Stimulated activated CD4-positive, alpha-beta T cell treated with anti-CD3 and anti-CD28 coated beads, Interleukin-4, amount 100 ng/mL, for 24 hours (primary cell): ENCODE results near the gene EPM2AIP1.
"Not testable (repeated sequence)": the region's sequence is repeated elsewhere in the genome, so short reads cannot be mapped to it uniquely, and the experiment has no call there.

Experiments
- DNase-seq: peaks from one replicate; pipeline ENCODE4 v3.0.0-alpha.2; 2020

Gene EPM2AIP1

DNA sequence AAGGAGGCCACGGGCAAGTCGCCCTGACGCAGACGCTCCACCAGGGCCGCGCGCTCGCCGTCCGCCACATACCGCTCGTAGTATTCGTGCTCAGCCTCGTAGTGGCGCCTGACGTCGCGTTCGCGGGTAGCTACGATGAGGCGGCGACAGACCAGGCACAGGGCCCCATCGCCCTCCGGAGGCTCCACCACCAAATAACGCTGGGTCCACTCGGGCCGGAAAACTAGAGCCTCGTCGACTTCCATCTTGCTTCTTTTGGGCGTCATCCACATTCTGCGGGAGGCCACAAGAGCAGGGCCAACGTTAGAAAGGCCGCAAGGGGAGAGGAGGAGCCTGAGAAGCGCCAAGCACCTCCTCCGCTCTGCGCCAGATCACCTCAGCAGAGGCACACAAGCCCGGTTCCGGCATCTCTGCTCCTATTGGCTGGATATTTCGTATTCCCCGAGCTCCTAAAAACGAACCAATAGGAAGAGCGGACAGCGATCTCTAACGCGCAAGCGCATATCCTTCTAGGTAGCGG lies at the start of gene EPM2AIP1:
Gene EPM2AIP1 (minus strand): TSS at position 326 of the 520 bp plus-strand sequence. CDS start 54 bp downstream, at position 272.
- no peak for DNase-seq

DNA sequence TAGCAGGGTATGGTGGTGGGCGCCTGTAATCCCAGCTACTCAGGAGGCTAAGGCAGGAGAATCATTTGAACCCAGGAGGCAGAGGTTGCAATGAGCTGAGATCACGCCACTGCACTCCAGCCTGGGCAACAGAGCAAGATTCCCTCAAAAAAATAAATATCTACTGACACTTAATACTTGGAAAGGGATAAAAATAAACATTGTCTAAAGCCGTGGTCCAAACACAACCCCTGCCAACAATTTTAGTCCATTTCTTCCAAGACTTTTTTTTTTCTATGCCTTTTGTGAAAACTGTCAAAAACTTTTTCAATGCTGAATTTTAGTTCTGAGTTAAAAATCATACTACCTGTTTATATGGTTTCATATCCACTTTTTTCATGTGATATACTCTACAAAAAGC lies 49.8 kb upstream of the EPM2AIP1 start:
- DNase-seq = not testable (repeated sequence)

DNA sequence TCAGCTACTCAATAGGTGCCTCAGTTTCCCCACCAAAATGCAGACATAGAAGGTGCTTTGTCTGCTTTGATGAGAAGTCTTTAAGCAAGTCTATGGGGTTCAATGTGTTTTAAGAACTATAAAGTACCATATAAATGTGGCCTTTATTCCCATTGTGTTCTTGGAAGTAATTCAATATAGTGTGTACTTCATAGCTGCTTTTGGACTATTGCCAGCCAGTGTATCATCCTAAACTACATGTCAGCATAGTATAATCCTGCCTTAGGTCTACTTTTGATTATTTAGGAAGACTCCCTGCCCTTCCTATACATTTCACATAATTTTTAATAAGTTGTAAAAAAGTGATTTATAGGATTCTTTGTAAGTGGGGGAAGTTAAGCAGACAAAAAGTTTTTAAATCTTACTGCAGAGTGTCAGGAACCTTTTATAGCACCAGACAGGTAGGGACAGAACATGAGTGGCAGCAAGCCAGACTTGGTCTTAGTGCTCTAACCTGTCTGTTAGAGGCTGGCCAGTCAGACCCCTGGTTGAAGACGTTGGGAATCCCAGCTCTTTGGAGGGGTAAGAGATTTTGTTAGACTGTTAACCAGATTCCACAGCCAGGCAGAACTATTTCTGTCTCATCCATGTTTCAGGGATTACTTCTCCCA lies 48.7 kb upstream of the EPM2AIP1 start:
- no peak for DNase-seq

DNA sequence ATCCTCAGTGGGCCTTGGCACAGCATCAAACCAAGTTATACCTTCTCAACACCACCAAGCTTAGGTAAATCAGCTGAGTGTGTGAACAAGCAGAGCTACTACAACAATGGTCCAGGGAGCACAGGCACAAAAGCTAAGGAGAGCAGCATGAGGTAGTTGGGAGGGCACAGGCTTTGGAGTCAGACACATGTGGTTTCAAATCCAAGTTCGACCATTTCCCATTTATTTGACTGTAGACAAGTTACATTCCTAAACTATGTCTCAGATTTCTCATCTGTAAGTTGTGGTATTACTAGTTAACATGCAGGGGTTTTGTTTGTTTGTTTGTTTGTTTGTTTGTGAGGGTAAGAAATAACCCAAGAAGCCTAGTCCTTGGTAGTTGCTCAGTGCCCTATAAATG lies 47.3 kb upstream of the EPM2AIP1 start:
- DNase-seq = no peak

DNA sequence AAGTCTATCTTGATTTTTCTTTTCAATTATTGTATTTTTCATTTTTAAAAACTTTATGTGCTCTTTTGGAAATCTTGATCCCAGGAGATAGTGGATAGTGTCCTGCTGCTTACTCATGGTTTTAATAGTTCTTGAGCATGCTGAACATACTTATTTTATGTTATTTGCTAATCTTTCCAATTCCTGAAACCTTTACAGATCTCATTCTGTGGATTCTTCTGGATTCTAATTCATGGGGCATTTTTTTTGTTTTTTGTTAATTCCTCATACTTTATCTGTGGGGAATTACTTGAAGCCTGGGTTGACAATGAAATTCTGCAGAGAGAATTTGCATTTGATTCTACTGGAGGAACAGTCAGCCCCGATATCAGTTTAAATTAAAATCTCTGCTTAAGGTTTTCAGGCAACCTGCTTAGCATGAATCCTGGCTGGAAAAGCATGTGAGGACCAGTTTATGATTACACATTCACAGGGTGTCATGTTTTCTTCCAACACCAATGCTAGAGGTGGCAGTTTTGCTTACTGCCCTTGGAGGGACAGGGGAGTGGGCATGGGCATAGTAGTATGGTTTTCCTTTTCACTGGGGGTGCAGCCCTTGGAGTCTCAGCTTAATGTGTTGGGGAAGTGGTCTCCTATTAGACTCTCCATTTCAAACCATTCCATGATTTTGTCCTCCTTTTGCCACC lies 46.4 kb upstream of the EPM2AIP1 start:
- no peak for DNase-seq

DNA sequence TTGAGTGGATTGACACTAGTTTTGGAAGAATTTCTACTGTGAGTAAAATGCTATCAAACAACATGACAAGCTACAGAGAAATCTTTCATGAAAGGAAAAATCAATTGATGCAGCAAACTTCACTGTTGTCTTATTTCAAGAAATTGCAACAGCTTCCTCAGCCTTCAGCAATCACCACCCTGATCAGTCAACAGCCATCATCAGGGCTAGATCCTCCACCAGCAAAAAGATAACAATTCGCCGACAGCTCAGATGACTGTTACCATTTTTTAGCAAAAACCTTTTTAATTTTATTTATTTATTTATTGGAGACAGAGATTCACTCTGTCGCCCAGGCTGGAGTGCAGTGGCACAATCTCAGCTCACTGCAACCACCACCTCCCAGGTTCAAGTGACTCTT lies 44.4 kb upstream of the EPM2AIP1 start:
- DNase-seq = no peak

DNA sequence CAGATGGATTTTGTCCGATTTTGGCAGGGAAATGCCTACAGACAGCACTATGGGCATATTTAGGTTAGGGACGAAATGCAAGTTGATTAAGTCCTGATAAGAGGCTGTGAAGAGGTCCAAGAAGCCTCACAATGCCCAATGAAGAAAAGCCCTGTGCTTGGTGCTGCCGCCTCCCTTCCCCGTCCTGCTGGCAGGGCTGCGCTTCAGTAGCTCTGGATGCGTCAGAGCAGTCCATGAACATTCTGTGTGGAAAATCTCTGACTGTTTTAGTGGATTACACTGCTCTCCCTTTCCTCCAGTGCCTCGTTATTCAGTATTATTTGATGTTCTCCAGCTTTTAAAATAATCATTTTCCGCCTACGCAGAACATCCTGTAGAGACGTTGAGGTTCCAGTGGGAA lies 40.0 kb upstream of the EPM2AIP1 start:
- no peak for DNase-seq

DNA sequence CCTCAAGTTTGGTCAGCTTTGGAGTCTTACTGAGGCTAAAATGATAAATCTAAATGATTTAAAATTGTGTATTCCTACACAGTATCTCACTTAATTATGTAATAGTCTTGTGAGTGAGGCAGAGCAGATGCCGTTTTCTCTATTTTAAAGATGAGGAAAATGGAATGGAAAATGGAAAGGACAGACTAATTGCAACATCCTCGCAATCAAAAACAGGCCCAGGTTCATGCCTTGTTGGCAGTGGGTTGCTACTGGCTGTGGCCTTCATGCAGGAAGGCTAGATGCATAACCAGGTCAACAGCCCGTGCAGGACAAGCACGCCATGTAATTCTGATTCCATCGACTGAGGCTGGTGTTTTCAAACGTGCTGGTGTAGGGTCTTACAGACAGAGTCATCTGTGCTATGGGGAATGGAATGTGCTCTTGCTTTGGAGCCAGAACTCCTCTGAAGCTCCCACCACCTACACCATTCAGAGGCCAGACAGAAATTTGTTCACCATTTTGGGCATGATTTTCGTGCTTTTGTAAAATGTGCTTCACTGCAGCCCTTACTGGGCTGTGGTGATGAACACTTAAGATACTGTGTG lies 38.3 kb upstream of the EPM2AIP1 start:
- DNase-seq = no peak

DNA sequence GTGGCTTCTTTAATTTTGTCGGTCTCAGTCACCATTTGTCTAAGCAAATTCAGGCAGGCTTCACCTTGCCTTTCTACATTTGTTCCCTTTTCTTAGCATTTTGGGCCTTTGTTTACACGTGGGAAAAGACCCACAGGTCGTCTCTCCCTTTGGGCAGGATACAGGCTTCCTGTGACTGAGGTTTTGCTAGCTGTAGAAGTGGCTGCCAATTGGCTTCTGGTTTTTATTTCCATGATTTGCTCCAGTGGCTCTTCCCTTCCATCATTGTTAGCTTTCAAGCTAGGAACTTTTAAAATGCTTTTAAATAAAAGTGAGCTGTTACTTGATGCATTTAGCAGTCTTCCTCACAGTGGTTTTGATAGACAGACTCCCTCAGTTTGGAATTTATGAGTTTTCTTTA lies 37.7 kb upstream of the EPM2AIP1 start:
- no peak for DNase-seq

DNA sequence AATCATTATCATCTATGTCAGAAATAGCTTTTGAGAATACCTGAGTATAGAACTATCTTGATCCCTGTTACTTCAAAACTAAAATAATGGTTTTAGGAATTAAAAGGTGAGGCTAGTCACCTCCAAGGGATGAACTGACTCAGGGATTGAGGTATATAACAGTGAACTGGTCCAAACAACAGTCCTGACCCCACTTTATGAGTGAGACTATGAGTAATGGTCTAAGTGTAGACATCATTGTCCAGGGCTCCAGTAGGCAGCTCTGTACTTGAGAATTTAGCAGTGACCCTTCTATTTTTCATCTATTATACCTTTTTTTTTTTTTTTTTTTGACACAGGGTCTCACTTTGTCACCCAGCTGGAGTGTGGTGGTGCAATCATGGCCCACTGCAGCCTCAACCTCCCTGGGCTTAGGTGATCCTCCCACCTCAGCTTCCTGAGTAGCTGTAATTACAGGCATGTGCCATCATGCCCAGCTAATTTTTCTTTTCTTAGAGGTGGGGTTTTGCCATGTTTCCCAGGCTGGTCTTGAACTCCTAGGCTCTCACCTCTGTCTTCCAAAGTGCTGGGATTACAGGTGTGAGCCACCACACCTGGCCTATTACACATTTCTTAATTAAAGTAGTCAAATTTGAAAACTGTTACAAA lies 36.7 kb upstream of the EPM2AIP1 start:
- no peak for DNase-seq

DNA sequence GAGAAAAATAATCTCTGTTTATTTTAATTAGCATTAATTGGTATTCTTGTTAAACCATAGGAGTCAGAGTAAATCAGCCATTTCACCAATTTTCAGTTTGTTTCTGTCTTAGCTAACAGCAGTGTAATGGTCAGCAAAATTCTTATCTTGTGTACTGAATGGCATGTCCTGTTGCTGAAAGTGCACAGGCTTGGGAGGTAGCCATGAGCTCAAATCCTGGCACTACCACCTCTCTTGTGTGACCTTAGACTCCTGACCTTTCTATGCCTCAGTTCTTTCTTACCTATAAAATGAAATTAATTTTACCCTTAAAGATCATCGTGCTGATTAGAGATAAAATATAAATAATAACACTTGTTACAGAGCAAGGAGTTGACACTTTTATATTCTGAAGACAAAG lies 36.2 kb upstream of the EPM2AIP1 start:
- DNase-seq = no peak

DNA sequence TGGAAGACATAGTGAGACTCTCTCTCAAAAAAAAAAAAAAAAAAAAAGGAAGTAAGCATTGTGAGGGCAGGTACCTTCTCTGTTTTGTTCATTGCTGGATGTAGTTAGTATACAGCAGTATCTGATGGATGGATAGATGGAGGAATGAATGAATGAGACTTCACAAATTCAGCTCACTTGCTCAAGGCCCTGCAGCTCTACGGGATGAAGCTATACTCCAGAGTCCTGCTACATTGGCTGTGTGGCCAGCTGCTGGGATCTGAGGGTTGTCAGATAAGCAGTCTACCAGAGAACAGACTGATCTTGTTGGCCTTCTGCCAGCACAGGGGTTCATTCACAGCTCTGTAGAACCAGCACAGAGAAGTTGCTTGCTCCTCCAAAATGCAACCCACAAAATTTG lies 35.4 kb upstream of the EPM2AIP1 start:
- DNase-seq = no peak

DNA sequence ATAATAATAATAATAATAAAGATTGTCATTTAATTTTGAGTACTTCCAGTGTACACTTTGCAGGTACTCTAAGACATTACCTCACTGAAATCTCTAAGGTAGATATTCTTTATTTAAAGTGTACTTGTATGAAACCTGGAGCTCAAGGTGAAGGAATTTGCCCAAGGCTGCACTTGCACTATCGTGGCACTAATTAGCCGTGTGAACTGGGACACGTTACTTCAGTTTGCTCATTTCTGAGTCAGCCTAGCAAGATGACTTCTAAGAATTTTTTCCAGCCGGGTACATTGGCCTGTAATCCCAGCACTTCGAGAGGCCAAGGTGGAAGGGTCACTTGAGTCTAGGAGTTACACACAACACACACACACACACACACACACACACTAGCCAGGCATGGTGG lies 33.9 kb upstream of the EPM2AIP1 start:
- no peak for DNase-seq

DNA sequence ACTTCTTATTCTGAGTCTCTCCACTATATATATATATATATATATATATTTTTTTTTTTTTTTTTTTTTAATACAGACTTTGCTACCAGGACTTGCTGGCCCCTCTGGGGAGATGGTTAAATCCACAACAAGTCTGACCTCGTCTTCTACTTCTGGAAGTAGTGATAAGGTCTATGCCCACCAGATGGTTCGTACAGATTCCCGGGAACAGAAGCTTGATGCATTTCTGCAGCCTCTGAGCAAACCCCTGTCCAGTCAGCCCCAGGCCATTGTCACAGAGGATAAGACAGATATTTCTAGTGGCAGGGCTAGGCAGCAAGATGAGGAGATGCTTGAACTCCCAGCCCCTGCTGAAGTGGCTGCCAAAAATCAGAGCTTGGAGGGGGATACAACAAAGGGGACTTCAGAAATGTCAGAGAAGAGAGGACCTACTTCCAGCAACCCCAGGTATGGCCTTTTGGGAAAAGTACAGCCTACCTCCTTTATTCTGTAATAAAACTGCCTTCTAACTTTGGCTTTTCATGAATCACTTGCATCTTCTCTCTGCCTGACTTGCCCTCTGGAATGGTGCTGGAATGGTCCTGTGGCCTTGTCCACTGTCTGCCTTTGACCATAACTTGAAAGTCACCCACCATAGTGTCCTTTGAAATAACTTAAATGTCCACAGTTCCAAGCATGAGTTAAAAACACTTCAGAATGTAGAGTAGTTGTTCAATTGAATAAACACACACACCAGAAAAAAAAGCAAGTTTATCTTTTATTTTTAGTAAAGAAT lies 32.8 kb upstream of the EPM2AIP1 start:
- DNase-seq = no peak

DNA sequence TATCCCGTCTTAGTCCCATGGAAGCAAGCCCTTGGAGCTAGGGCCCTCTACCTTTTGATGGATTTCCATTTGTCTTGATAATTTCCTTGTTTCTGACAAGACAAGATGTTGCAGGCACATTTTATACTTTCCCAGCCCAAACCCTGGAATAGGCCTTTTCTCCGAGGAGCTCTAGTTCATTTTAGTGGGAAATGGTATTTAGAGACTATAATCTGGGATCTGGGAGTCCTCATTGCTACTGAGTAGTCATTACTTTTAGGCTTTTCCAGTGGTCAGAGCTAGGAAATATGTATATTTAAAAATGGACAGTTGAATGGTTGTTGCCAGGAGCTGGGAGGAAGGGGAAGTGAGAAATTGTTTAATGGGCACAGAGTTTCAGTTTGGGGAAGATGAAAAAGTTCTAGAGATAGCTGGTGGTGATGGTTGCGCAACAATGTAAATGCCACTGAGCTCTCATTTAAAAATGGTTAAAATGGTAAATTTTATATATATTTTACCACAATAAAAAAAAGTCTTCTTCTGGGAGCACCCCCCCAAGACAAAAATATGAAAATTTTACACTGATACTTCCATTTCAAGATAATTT lies 32.0 kb upstream of the EPM2AIP1 start:
- DNase-seq = no peak

DNA sequence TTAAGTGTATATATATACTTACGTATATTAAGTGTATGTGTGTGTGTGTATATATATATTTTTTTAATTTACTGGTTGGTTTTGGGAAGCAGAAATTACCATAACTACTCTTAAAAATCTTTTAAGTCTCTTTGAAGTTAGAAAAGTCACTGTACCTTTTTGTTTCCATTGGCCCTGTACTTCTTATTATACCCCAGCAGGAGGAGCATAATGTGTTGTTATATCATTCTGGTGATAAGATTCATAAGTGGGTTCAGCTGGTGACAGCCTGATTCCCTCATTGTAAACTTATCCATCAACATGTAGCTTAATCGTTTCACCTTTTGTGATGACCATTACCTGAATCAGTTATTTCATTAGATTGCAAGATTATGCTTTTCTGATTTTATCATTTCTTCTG lies 31.2 kb upstream of the EPM2AIP1 start:
- no peak for DNase-seq

DNA sequence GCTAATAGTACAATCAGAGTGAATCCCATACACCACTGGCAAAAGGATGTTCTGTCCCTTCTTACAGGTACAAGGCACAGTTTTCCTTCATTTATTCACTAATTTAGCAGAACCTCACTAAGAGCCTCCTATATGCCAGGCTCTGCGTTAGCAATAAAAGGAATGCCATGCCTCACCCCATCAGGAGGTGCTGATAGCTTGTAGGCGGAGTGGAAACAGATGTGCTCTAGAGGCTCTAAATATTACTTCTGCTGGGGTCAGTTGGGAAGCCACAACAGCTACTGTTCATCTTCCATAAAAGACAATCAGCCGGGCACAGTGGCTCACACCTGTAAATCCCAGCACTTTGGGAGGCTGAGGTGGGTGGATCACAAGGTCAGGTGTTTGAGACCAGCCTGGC lies 24.8 kb upstream of the EPM2AIP1 start:
- DNase-seq = no peak

DNA sequence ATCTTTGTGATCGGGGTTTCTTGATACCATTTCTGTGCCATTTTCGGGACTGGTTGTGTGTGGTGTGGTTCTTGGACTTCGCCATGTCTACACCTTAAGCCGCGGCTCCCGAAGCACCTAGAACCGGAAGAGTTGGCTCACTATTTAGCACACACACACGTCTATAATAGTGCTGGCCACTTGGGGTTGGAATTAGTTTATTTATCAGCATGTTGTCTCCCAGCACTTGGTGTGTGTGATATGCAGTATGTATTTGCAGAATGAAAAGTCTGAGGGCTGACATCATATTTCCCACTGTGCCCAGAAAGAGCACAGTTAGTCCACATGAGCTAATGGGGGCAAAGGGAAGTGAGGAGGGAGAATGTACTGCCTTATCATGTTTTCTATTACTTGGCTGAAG lies 24.0 kb upstream of the EPM2AIP1 start:
- DNase-seq = no peak

DNA sequence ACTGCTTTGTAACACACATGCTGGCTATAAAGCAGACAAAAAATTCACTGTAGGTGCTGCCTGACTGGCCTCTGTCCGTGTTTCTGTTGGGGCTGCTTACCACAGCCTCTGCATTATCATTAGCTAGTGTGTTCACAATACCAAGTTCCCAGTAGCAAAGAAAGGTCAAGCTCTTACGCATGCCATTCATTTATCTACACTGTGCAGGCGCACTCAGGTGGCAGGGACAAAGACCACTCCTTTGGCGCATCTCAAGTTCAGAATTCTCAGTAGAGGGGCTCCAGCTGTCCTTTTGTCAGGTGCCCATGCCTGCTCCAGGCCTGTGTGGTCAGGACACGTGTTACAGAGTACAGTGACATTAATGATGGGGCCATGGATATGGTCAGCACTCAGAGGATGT lies 22.7 kb upstream of the EPM2AIP1 start:
- DNase-seq = no peak

DNA sequence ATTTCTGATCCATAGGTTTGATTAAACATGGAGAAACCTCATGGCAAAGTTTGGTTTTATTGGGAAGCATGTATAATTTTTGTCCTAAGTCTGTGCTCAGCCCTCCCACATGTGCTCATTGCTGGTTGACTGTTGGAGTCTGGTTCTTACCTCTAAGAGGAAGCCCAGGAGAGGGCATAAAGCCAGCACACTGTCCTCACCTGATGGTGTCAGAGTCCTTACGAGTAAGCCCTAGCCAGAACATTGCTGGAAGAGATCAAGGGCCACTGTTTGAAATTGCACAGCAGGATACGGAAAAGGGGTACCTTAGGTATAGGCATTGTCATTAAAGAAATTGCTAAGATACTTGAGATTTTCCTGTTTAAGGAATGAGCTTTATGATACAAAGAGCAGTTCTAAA lies 21.7 kb upstream of the EPM2AIP1 start:
- no peak for DNase-seq

DNA sequence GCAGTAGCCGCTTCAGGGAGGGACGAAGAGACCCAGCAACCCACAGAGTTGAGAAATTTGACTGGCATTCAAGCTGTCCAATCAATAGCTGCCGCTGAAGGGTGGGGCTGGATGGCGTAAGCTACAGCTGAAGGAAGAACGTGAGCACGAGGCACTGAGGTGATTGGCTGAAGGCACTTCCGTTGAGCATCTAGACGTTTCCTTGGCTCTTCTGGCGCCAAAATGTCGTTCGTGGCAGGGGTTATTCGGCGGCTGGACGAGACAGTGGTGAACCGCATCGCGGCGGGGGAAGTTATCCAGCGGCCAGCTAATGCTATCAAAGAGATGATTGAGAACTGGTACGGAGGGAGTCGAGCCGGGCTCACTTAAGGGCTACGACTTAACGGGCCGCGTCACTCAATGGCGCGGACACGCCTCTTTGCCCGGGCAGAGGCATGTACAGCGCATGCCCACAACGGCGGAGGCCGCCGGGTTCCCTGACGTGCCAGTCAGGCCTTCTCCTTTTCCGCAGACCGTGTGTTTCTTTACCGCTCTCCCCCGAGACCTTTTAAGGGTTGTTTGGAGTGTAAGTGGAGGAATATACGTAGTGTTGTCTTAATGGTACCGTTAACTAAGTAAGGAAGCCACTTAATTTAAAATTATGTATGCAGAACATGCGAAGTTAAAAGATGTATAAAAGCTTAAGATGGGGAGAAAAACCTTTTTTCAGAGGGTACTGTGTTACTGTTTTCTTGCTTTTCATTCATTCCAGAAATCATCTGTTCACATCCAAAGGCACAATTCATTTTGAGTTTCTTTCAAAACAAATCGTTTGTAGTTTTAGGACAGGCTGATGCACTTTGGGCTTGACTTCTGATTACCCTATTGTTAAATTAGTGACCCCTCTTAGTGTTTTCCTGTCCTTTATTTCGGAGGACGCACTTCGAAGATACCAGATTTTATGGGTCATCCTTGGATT lies 674 bp upstream of the EPM2AIP1 start, which contains the start of gene MLH1:
Gene MLH1 (plus strand): TSS at position 193 of the 958 bp plus-strand sequence. CDS start 30 bp downstream, at position 223.
- peak; percentile 99 for DNase-seq
